Measurements from ENCODE around the gene CUBN.

Gene CUBN

DNA sequence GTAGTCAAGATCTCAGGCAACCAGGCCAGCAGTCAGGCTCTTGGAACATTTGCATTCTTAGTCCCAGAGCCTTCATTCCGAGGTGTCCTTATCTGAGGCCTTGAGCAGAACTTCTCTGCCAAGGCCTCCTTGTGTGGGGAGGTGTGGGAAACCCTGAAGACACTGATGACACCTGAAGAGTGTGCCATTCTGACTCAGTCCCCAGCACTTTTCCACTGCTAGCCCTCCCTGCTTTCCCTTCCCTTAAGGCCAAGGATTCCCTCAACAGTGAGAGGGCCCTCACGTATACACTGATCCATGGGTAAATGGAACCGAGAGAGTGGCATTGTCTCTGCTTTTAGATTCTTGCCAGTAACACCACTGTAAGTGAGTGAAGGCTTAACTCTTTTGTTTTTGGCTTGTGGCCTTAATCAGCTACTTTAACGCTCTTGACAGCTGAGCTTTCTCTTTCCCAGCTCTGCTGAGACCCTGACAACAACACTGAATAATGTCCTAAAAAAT lies 41.6 kb upstream of the CUBN start:
- peak; percentile 19 to 66 for DNase-seq (ENCODE audit: low read depth in 2 of 2)
- TF ChIP-seq, protein P1, sequence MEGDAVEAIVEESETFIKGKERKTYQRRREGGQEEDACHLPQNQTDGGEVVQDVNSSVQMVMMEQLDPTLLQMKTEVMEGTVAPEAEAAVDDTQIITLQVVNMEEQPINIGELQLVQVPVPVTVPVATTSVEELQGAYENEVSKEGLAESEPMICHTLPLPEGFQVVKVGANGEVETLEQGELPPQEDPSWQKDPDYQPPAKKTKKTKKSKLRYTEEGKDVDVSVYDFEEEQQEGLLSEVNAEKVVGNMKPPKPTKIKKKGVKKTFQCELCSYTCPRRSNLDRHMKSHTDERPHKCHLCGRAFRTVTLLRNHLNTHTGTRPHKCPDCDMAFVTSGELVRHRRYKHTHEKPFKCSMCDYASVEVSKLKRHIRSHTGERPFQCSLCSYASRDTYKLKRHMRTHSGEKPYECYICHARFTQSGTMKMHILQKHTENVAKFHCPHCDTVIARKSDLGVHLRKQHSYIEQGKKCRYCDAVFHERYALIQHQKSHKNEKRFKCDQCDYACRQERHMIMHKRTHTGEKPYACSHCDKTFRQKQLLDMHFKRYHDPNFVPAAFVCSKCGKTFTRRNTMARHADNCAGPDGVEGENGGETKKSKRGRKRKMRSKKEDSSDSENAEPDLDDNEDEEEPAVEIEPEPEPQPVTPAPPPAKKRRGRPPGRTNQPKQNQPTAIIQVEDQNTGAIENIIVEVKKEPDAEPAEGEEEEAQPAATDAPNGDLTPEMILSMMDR (IDR thresholded peaks at IDR 0.05; ENCODE audit: low read depth, low read length): no peak
- H3K4me3 ChIP-seq (replicated peaks in 1 of 2; ENCODE audit: low read depth in 2 of 2, low read length in 2 of 2): no peak overlapping the region

GRCh38 chr10:17169803-17170202 lies 40.2 kb upstream of the CUBN start:
- TF ChIP-seq, protein P1 (IDR thresholded peaks at IDR 0.05; ENCODE audit: low read depth, low read length): no peak
- peak in 1 of 2 donors; percentile 49 for DNase-seq (ENCODE audit: low read depth in 2 of 2)
- no peak overlapping the region for H3K4me3 ChIP-seq (replicated peaks in 1 of 2; ENCODE audit: low read depth in 2 of 2, low read length in 2 of 2)

- TF ChIP-seq, protein P1 (IDR thresholded peaks at IDR 0.05; ENCODE audit: low read depth, low read length): no peak
- no peak for DNase-seq (ENCODE audit: low read depth in 2 of 2)
- no peak overlapping the region for H3K4me3 ChIP-seq (replicated peaks in 1 of 2; ENCODE audit: low read depth in 2 of 2, low read length in 2 of 2)
These were observed 37.1 kb upstream of the CUBN start for GRCh38 chr10:17166699-17167098.

DNA sequence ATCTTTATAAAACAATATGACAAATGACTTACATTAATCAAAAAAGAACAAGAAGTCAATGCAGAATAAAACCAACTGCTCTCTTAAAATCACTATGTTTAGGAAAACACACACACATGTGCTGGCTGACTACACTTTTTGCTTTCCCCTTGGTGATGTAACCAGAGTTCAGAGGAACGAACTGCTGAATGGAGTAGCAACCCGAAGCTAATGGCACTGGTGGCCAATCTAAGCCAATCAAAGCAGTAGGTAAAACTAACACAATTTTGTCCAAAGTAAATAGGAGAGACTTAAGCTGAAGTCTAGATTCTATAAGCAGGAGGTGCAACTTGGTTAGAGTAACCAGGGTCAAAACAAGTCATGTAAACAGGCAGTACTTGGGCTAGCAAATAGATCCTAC lies 33.2 kb upstream of the CUBN start:
- no peak overlapping the region for H3K4me3 ChIP-seq (replicated peaks in 1 of 2; ENCODE audit: low read depth in 2 of 2, low read length in 2 of 2)
- DNase-seq (ENCODE audit: low read depth in 2 of 2): no peak
- TF ChIP-seq, protein P1 (IDR thresholded peaks at IDR 0.05; ENCODE audit: low read depth, low read length): no peak

DNA sequence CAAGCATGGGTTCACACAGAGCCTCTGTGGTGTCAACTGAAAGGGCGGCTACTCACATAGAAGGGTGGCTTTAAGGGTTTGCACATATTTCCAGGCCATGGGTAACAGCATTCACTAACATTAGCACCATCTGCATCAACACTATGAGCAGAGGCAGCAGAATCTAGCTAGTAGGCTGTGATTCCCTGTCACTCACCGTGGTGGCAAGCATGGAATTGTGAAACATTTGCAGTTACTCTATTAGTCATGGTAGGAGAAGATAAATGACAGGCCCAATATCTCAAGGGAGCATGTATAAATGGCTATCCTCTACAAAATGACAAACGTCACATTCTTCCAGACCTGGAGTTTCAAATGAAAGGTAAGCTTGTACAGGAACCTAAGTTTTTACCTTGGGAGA lies 32.2 kb upstream of the CUBN start:
- TF ChIP-seq, protein P1 (IDR thresholded peaks at IDR 0.05; ENCODE audit: low read depth, low read length): no peak
- H3K4me3 ChIP-seq (replicated peaks in 1 of 2; ENCODE audit: low read depth in 2 of 2, low read length in 2 of 2): no peak overlapping the region
- no peak for DNase-seq (ENCODE audit: low read depth in 2 of 2)

DNA sequence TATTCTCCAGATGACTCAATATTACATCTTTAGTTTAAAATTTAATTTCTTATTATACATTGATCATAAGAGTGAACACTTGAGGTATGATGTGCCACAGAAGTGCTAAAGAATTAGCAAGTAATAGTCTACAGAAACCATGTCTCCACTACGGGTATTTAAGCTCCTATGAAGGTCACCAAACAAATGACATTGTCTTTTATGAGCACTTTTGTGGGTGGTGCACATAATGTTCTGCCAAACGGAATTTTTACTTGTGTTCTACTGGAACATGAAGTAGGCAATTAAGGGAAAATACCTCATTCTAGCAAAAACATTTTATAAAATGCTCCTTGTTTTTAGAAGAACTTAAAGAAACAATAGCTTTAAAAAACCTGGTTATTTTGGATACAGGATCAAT lies 27.4 kb upstream of the CUBN start:
- no peak overlapping the region for H3K4me3 ChIP-seq (replicated peaks in 1 of 2; ENCODE audit: low read depth in 2 of 2, low read length in 2 of 2)
- DNase-seq (ENCODE audit: low read depth in 2 of 2): no peak
- TF ChIP-seq, protein P1 (IDR thresholded peaks at IDR 0.05; ENCODE audit: low read depth, low read length): no peak

GRCh38 chr10:17155826-17156225 lies 26.2 kb upstream of the CUBN start:
- TF ChIP-seq, protein P1 (IDR thresholded peaks at IDR 0.05; ENCODE audit: low read depth, low read length): no peak
- H3K4me3 ChIP-seq (replicated peaks in 1 of 2; ENCODE audit: low read depth in 2 of 2, low read length in 2 of 2): no peak overlapping the region
- DNase-seq (ENCODE audit: low read depth in 2 of 2): no peak
